HepG2 (cell line): ENCODE measurements around the gene TOMM20. TPM values are rescaled to one million over a fixed set of nuclear protein-coding genes. Genes with fewer than 3 reads are reported as not detected.

Source experiments
- ATAC-seq: fragments of 200-7000 bp; cut with Tn5 transposase; 3 replicates; pipeline ENCODE4 v1.9.1; 2020; ENCODE audit warnings: mild to moderate bottlenecking, moderate library complexity
- BruUV-seq: library from RNA; stranded (reverse); fragments of 400-500 nt; replicated peaks from 2 replicates; lab custom pipeline; 2021; lab: Mats Ljungman, UMichigan
- CTCF ChIA-PET: fragments of 300-600 bp; formaldehyde crosslinking; extraction: SDS; loops from one replicate; lab custom pipeline; 2021; ENCODE audit warnings: low total read pairs, inconsistent platforms, low intra/inter-chr PET ratio; lab: Yijun Ruan, JAX
- POLR2A ChIA-PET: fragments of 350-600 bp; sonication (Branson Sonifier 250); formaldehyde crosslinking; loops from one replicate; lab custom pipeline; 2020; ENCODE audit warnings: antibody characterized with exemption, inconsistent platforms; lab: Yijun Ruan, JAX
- DNase-seq: peaks from one replicate; pipeline ENCODE4 v3.0.0-alpha.2; 2015; ENCODE audit warnings: low spot score
- FAIRE-seq: peaks from 3 replicates; lab custom pipeline; 2011; peaks lifted over from hg19 to GRCh38; lab: Jason Lieb, UNC
- H2AFZ ChIP-seq: one replicate; pipeline ENCODE4 v1.6.1; 2011; ENCODE audit warnings: low read length, inconsistent platforms
- H3K27ac ChIP-seq: fragments of 300-600 bp; 3 replicates; pipeline ENCODE4 v1.8.0; 2011; ENCODE audit warnings: mixed run types, mild to moderate bottlenecking, mixed read lengths, low read length, inconsistent platforms; ENCODE audit not compliant: insufficient read depth; ENCODE audit errors: extremely low read length
- H3K27me3 ChIP-seq, 2 experiments: fragments of 200-600 bp in 1 of 2; 2 replicates in 1 of 2; 3 replicates in 1 of 2; pipeline versions ENCODE4 v1.6.0 to v1.8.0; 2011; ENCODE audit warnings: low read length in 2 of 2, mild to moderate bottlenecking in 2 of 2, moderate library complexity in 2 of 2, inconsistent platforms in 1 of 2; ENCODE audit not compliant: insufficient read depth in 2 of 2, control insufficient read depth in 1 of 2
- H3K36me3 ChIP-seq, 2 experiments: fragments of 200-600 bp in 1 of 2; replicated peaks in 1 of 2; 2 replicates in 1 of 2; 3 replicates in 1 of 2; pipeline versions ENCODE4 v1.5.1 to v1.8.0; 2011; ENCODE audit warnings: low read length in 2 of 2, inconsistent platforms in 1 of 2; ENCODE audit not compliant: insufficient read depth in 2 of 2, control insufficient read depth in 1 of 2
- H3K4me1 ChIP-seq: 2 replicates; pipeline ENCODE4 v1.5.1; 2012; ENCODE audit warnings: low read length, inconsistent platforms; ENCODE audit not compliant: insufficient read depth
- H3K4me2 ChIP-seq: 2 replicates; pipeline ENCODE4 v1.6.0; 2011; ENCODE audit warnings: low read depth, low read length, inconsistent platforms
- H3K4me3 ChIP-seq, 3 experiments: fragments of 200-600 bp in 1 of 3; sonication (generic), shearing (Covaris generic) in 1 of 3; replicated peaks in 1 of 3; 2 replicates each; pipeline ENCODE4 v1.5.1; 2011 to 2016; ENCODE audit warnings: low read length in 3 of 3, inconsistent platforms in 2 of 3, low read depth in 2 of 3, mild to moderate bottlenecking in 2 of 3, control low read depth in 1 of 3, mixed read lengths in 1 of 3; ENCODE audit not compliant: insufficient read depth in 1 of 3
- H3K79me2 ChIP-seq: one replicate; pipeline ENCODE4 v1.6.1; 2011; ENCODE audit warnings: low read length, inconsistent platforms; ENCODE audit not compliant: insufficient read depth
- H3K9ac ChIP-seq: 2 replicates; pipeline ENCODE4 v1.6.0; 2011; ENCODE audit warnings: mild to moderate bottlenecking, low read depth, low read length, inconsistent platforms; ENCODE audit not compliant: insufficient read depth
- H3K9me3 ChIP-seq: 2 replicates; pipeline ENCODE4 v1.5.1; 2012; ENCODE audit warnings: mild to moderate bottlenecking, low read length
- H4K20me1 ChIP-seq: 2 replicates; pipeline ENCODE4 v1.6.0; 2011; ENCODE audit warnings: inconsistent platforms, mild to moderate bottlenecking, low read length, moderate library complexity; ENCODE audit not compliant: insufficient read depth
- BRD4 ChIP-seq: sonication (generic); formaldehyde crosslinking; IDR thresholded peaks from 2 replicates; pipeline ENCODE4 v1.4.0; 2020; ENCODE audit warnings: missing genetic modification reagents
- CBX1 ChIP-seq: IDR thresholded peaks from one replicate; pipeline ENCODE4 v1.6.1; 2016; ENCODE audit warnings: antibody characterized with exemption, low read depth
- CENPT ChIP-seq: sonication (generic); formaldehyde crosslinking; IDR thresholded peaks from 2 replicates; pipeline ENCODE4 v1.8.0; 2022; ENCODE audit warnings: low read depth, mild to moderate bottlenecking, moderate library complexity, missing genetic modification reagents
- DNMT3B ChIP-seq: conservative IDR thresholded peaks from 2 replicates; pipeline ENCODE4 v1.6.1; 2016; ENCODE audit warnings: missing biosample characterization, control low read depth
- HOXA9 ChIP-seq: sonication (generic); formaldehyde crosslinking; IDR thresholded peaks from 2 replicates; pipeline ENCODE4 v1.8.1; 2022; ENCODE audit warnings: missing genetic modification reagents, mild to moderate bottlenecking, moderate library complexity, borderline replicate concordance
- IRX3 ChIP-seq: sonication (generic); formaldehyde crosslinking; IDR thresholded peaks from 2 replicates; pipeline ENCODE4 v1.8.1; 2023; ENCODE audit warnings: mild to moderate bottlenecking, low read depth, missing genetic modification reagents, borderline replicate concordance
- KMT2A ChIP-seq: sonication (generic); formaldehyde crosslinking; IDR thresholded peaks from 2 replicates; pipeline ENCODE4 v1.4.0; 2020; ENCODE audit warnings: missing genetic modification reagents
- LCORL ChIP-seq, 2 experiments: fragments of 450-650 bp in 1 of 2; sonication (generic) in 1 of 2; formaldehyde crosslinking in 1 of 2; IDR thresholded peaks; 2 replicates each; pipeline versions ENCODE4 v1.5.0 to v1.6.1; 2017 to 2020; ENCODE audit warnings: antibody characterized with exemption in 1 of 2, missing genetic modification reagents in 1 of 2
- PITX1 ChIP-seq: sonication (generic); formaldehyde crosslinking; IDR thresholded peaks from 2 replicates; pipeline ENCODE4 v1.5.1; 2020; ENCODE audit warnings: mild to moderate bottlenecking, missing genetic modification reagents
- STAG1 ChIP-seq: sonication (generic); formaldehyde crosslinking; IDR thresholded peaks from 2 replicates; pipeline ENCODE4 v1.4.0; 2020; ENCODE audit warnings: missing genetic modification reagents
- TBL1XR1 ChIP-seq: fragments of 150-350 bp; IDR thresholded peaks from 2 replicates; pipeline ENCODE4 v1.6.1; 2014; ENCODE audit warnings: borderline replicate concordance, low read length; ENCODE audit not compliant: partially characterized antibody
- TEAD3 ChIP-seq: optimal IDR thresholded peaks from 2 replicates; pipeline ENCODE3; 2016; ENCODE audit warnings: borderline replicate concordance
- TFAP4 ChIP-seq: sonication (generic); IDR thresholded peaks from 2 replicates; pipeline ENCODE4 v1.6.1; 2016; ENCODE audit warnings: low read depth, borderline replicate concordance
- ZKSCAN1 ChIP-seq: fragments of 150-350 bp; IDR thresholded peaks from 2 replicates; pipeline ENCODE4 v1.6.1; 2014; ENCODE audit warnings: low read length
- ZNF317 ChIP-seq: sonication (generic); formaldehyde crosslinking; IDR thresholded peaks from 2 replicates; pipeline ENCODE4 v1.5.0; 2020; ENCODE audit warnings: mild to moderate bottlenecking, missing genetic modification reagents
- ZNF468 ChIP-seq: sonication (generic); formaldehyde crosslinking; IDR thresholded peaks from 2 replicates; pipeline ENCODE4 v1.8.0; 2022; ENCODE audit warnings: mild to moderate bottlenecking, moderate library complexity, missing genetic modification reagents
- ZNF713 ChIP-seq: sonication (generic); formaldehyde crosslinking; IDR thresholded peaks from 2 replicates; pipeline ENCODE4 v1.4.0; 2020; ENCODE audit warnings: mild to moderate bottlenecking, missing genetic modification reagents
- in situ Hi-C: cut with HindIII; loops from 2 replicates; pipeline ENCODE4 v1.10.0; 2017; ENCODE audit warnings: low pct_unique_long_range_greater_than_20kb; ENCODE audit not compliant: extremely low pct_ligation_motif_present
- intact Hi-C: fragments of 100-400 bp; cut with micrococcal nuclease; formaldehyde crosslinking; loops from one replicate; pipeline ENCODE4 v1.10.0; 2022; ENCODE audit not compliant: unreplicated experiment
- polyA plus RNA-seq, 8 experiments: library from polyadenylated mRNA; depleted of rRNA in 3 of 8; stranded (reverse) in 7 of 8; unstranded in 1 of 8; fragments of >200 nt; fragmentation: Illumina TruSeq in 4 of 8; extraction: Trizol in 4 of 8; gene quantifications; 2 replicates each; pipeline versions ENCODE4 v1.2.1 to v1.2.3, GENCODE V29; 2011 to 2016; ENCODE audit warnings: low read depth in 4 of 8, missing spikeins in 1 of 8, mixed read lengths in 1 of 8; ENCODE audit not compliant: insufficient read depth in 1 of 8
- total RNA-seq, 5 experiments: library from RNA; depleted of rRNA; stranded (reverse); fragments of >200 nt; fragmentation: Illumina TruSeq; extraction: Trizol; gene quantifications; 2 replicates each; pipeline ENCODE4 v1.2.3, GENCODE V29; 2016; ENCODE audit warnings: low read depth in 1 of 5

TOMM20 gene
- total and polyA plus RNA-seq, 2 of the 13 experiments (the other 11 are each of a cell fraction or from before 2014, with no cell fraction given), result 153 to 376 TPM

DNA sequence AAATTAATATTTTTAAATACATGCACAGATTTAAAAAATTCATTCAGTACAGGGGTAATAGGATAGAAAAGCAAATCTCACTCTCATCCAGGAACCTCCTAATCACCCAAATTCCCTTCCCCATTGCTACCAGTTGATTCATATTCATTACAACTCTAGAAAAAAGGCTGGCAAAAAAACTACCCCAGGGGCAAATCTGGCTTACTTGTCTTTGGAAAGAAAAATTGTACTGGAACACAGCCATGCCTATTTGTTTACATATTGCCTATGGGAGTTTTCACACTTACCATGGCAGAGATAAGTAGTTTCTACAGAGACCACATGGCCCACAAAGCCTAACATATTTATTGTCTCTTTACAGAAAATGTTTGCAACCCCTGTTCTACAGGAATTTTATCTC, 41.3 kb upstream of the TOMM20 start:
- H3K9me3 ChIP-seq, result no peaks in the 10 kb centered on the region
- CTCF ChIA-PET, result no interaction called here
- no peak overlapping the region for H3K9ac ChIP-seq
- peaks cover 10 to 43% of the 10 kb centered on the region in 2 experiments; a peak in 4 of 5 replicates for H3K36me3 ChIP-seq
- FAIRE-seq, result no peak
- H3K79me2 ChIP-seq, result no peaks in the 10 kb centered on the region
- no peaks in the 10 kb centered on the region for H3K27me3 ChIP-seq
- in situ Hi-C loops, result no loop called here
- no peaks in the 10 kb centered on the region for H3K4me1 ChIP-seq
- POLR2A ChIA-PET, result no interaction called here
- TF ChIP-seq ZKSCAN1 (no peak), CBX1 (no peak), TBL1XR1 (no peak), TEAD3 (CRISPR knock-in tag) (no peak), KMT2A (CRISPR knock-in tag) (no peak), ZNF713 (CRISPR knock-in tag) (no peak), ZNF317 (no peak), CENPT (no peak), BRD4 (CRISPR knock-in tag) (no peak), IRX3 (CRISPR knock-in tag) (no peak), LCORL (IDR thresholded peaks at IDR 0.05) (no peak), LCORL (CRISPR knock-in tag; IDR thresholded peaks at IDR 0.05) (no peak), TFAP4 (no peak), HOXA9 (no peak), STAG1 (CRISPR knock-in tag) (no peak), DNMT3B (no peak), ZNF468 (CRISPR knock-in tag) (no peak), PITX1 (CRISPR knock-in tag) (no peak)
- TF ChIP-seq, all 625 proteins: peak for 0
- Histone ChIP-seq H2AFZ (no peak overlapping the region), H3K4me3 (no peak overlapping the region), H4K20me1 (no peaks in the 10 kb centered on the region), H3K27ac (no peak overlapping the region), H3K4me2 (no peak overlapping the region)
- ATAC-seq (no peak), DNase-seq (no peak)
- intact Hi-C loops, result loop anchor here (10.0 kb wide), 1 partner anchor 65 kb away; no protein-coding TSS in a partner anchor
- no TSS peak for BruUV-seq
